HUES48 (cell line): ENCODE results near the gene DPM2.

Source experiments
- H3K27ac ChIP-seq: one replicate; pipeline ENCODE4 v1.7.0; 2013; ENCODE audit warnings: low read depth, low read length, inconsistent platforms
- H3K27me3 ChIP-seq: 2 replicates; pipeline ENCODE4 v1.6.1; 2013; ENCODE audit warnings: mild to moderate bottlenecking, low read length; ENCODE audit not compliant: control insufficient read depth, insufficient read depth
- H3K36me3 ChIP-seq: 2 replicates; pipeline ENCODE4 v1.6.1; 2013; ENCODE audit warnings: low read length; ENCODE audit not compliant: control insufficient read depth, insufficient read depth
- H3K4me1 ChIP-seq: 2 replicates; pipeline ENCODE4 v1.6.1; 2013; ENCODE audit warnings: mild to moderate bottlenecking, low read length; ENCODE audit not compliant: control insufficient read depth, insufficient read depth
- H3K4me3 ChIP-seq: 2 replicates; pipeline ENCODE4 v1.5.1; 2013; ENCODE audit warnings: mild to moderate bottlenecking, low read depth, low read length
- H3K9ac ChIP-seq: 2 replicates; pipeline ENCODE4 v1.6.1; 2013; ENCODE audit warnings: mild to moderate bottlenecking, low read depth, low read length, moderate library complexity
- H3K9me3 ChIP-seq: 2 replicates; pipeline ENCODE4 v1.6.1; 2013; ENCODE audit warnings: low read length; ENCODE audit not compliant: control insufficient read depth, insufficient read depth

The DPM2 gene

GRCh38 chr9:127915801-127916719, 21.6 kb downstream of the DPM2 start:
- H3K27ac ChIP-seq = no peak overlapping the region
- H3K9ac ChIP-seq = peak overlapping the region; percentile 51; the same call in 1 of the 2 replicates
- H3K4me3 ChIP-seq = peak overlapping the region; percentile 82

GRCh38 chr9:127915325-127915752, 22.3 kb downstream of the DPM2 start:
- Histone ChIP-seq H3K9ac (no peak overlapping the region), H3K4me1 (no peaks in the 10 kb centered on the region), H3K27ac (no peak overlapping the region), H3K27me3 (peaks cover 6% of the 10 kb centered on the region; the same call in 1 of the 2 replicates), H3K9me3 (no peaks in the 10 kb centered on the region), H3K4me3 (no peak overlapping the region), H3K36me3 (peaks cover 14% of the 10 kb centered on the region; the same call in 1 of the 2 replicates)

More at GRCh38 chr9:127915801-127916719, 21.6 kb downstream of the DPM2 start:
- H3K4me1 ChIP-seq = no peaks in the 10 kb centered on the region
- peaks cover 6% of the 10 kb centered on the region; the same call in 1 of the 2 replicates for H3K27me3 ChIP-seq
- H3K9me3 ChIP-seq = no peaks in the 10 kb centered on the region
- peaks cover 14% of the 10 kb centered on the region; the same call in 1 of the 2 replicates for H3K36me3 ChIP-seq

GRCh38 chr9:127913682-127914081, 24.0 kb downstream of the DPM2 start:
- Histone ChIP-seq H3K27me3 (peaks cover 6% of the 10 kb centered on the region; the same call in 1 of the 2 replicates), H3K4me1 (no peaks in the 10 kb centered on the region), H3K9me3 (no peaks in the 10 kb centered on the region), H3K9ac (no peak overlapping the region), H3K4me3 (no peak overlapping the region), H3K36me3 (peaks cover 18% of the 10 kb centered on the region; the same call in 1 of the 2 replicates), H3K27ac (no peak overlapping the region)

GRCh38 chr9:127912882-127913281, 24.8 kb downstream of the DPM2 start:
- H3K9ac ChIP-seq = no peak overlapping the region
- no peak overlapping the region for H3K27ac ChIP-seq
- H3K27me3 ChIP-seq = peaks cover 6% of the 10 kb centered on the region; the same call in 1 of the 2 replicates
- no peak overlapping the region for H3K4me3 ChIP-seq
- no peaks in the 10 kb centered on the region for H3K4me1 ChIP-seq
- peaks cover 18% of the 10 kb centered on the region; the same call in 1 of the 2 replicates for H3K36me3 ChIP-seq
- H3K9me3 ChIP-seq = no peaks in the 10 kb centered on the region

GRCh38 chr9:127912296-127912695, 25.4 kb downstream of the DPM2 start:
- Histone ChIP-seq H3K9ac (no peak overlapping the region), H3K9me3 (no peaks in the 10 kb centered on the region), H3K27me3 (peaks cover 6% of the 10 kb centered on the region; the same call in 1 of the 2 replicates), H3K4me3 (no peak overlapping the region), H3K4me1 (no peaks in the 10 kb centered on the region), H3K27ac (no peak overlapping the region), H3K36me3 (peaks cover 18% of the 10 kb centered on the region; the same call in 1 of the 2 replicates)

GRCh38 chr9:127910613-127911205, 26.9 kb downstream of the DPM2 start:
- Histone ChIP-seq H3K27me3 (no peaks in the 10 kb centered on the region), H3K9ac (no peak overlapping the region), H3K4me1 (no peaks in the 10 kb centered on the region), H3K27ac (no peak overlapping the region), H3K4me3 (no peak overlapping the region), H3K9me3 (no peaks in the 10 kb centered on the region), H3K36me3 (peaks cover 18% of the 10 kb centered on the region; the same call in 1 of the 2 replicates)

GRCh38 chr9:127909839-127910273, 27.8 kb downstream of the DPM2 start:
- Histone ChIP-seq H3K4me1 (peaks cover 1% of the 10 kb centered on the region), H3K9ac (no peak overlapping the region), H3K4me3 (no peak overlapping the region), H3K9me3 (no peaks in the 10 kb centered on the region), H3K27me3 (no peaks in the 10 kb centered on the region), H3K36me3 (peaks cover 18% of the 10 kb centered on the region; the same call in 1 of the 2 replicates), H3K27ac (no peak overlapping the region)

- no peak overlapping the region for H3K4me3 ChIP-seq
- no peaks in the 10 kb centered on the region for H3K9me3 ChIP-seq
- H3K27ac ChIP-seq = no peak overlapping the region
- no peaks in the 10 kb centered on the region for H3K27me3 ChIP-seq
- no peak overlapping the region for H3K9ac ChIP-seq
- H3K36me3 ChIP-seq = peaks cover 18% of the 10 kb centered on the region; the same call in 1 of the 2 replicates
- H3K4me1 ChIP-seq = peaks cover 14% of the 10 kb centered on the region
These were observed 29.1 kb downstream of the DPM2 start for GRCh38 chr9:127908660-127908926.

GRCh38 chr9:127907867-127908659, 29.6 kb downstream of the DPM2 start:
- no peaks in the 10 kb centered on the region for H3K9me3 ChIP-seq
- no peak overlapping the region for H3K4me3 ChIP-seq
- H3K9ac ChIP-seq = no peak overlapping the region
- no peaks in the 10 kb centered on the region for H3K27me3 ChIP-seq
- peaks cover 18% of the 10 kb centered on the region; the same call in 1 of the 2 replicates for H3K36me3 ChIP-seq
- no peak overlapping the region for H3K27ac ChIP-seq
- peaks cover 19% of the 10 kb centered on the region for H3K4me1 ChIP-seq

GRCh38 chr9:127905788-127906191, 31.9 kb downstream of the DPM2 start:
- H3K27ac ChIP-seq = no peak overlapping the region
- H3K36me3 ChIP-seq = peaks cover 4% of the 10 kb centered on the region; the same call in 1 of the 2 replicates
- H3K9ac ChIP-seq = no peak overlapping the region
- no peaks in the 10 kb centered on the region for H3K27me3 ChIP-seq
- H3K4me1 ChIP-seq = peaks cover 19% of the 10 kb centered on the region
- H3K4me3 ChIP-seq = no peak overlapping the region
- no peaks in the 10 kb centered on the region for H3K9me3 ChIP-seq
